ENCODE measurements around the gene DDX23.

Gene DDX23

GRCh38 chr12:48803675-48804074, 48.3 kb downstream of the DDX23 start:
- ChIA-PET CTCF (interaction anchor here (1.2 to 12.4 kb wide), 3 partner anchors 8 to 51 kb away, joined by 5 to 147 read pairs (median 7); partner anchors contain the start of gene CACNB3), POLR2A (no interaction called here)
- DNase-seq (ENCODE audit: low read depth, low spot score), result no peak
- TF ChIP-seq, protein P1, sequence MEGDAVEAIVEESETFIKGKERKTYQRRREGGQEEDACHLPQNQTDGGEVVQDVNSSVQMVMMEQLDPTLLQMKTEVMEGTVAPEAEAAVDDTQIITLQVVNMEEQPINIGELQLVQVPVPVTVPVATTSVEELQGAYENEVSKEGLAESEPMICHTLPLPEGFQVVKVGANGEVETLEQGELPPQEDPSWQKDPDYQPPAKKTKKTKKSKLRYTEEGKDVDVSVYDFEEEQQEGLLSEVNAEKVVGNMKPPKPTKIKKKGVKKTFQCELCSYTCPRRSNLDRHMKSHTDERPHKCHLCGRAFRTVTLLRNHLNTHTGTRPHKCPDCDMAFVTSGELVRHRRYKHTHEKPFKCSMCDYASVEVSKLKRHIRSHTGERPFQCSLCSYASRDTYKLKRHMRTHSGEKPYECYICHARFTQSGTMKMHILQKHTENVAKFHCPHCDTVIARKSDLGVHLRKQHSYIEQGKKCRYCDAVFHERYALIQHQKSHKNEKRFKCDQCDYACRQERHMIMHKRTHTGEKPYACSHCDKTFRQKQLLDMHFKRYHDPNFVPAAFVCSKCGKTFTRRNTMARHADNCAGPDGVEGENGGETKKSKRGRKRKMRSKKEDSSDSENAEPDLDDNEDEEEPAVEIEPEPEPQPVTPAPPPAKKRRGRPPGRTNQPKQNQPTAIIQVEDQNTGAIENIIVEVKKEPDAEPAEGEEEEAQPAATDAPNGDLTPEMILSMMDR (IDR thresholded peaks at IDR 0.05; ENCODE audit: insufficient read depth, low read length, missing control alignments), result no peak
- no peak overlapping the region for H3K4me3 ChIP-seq (ENCODE audit: low read depth, low read length)

- DNase-seq (ENCODE audit: low read depth, low spot score), result no peak
- H3K4me3 ChIP-seq (ENCODE audit: low read depth, low read length), result no peak overlapping the region
- TF ChIP-seq, protein P1 (IDR thresholded peaks at IDR 0.05; ENCODE audit: insufficient read depth, low read length, missing control alignments), result no peak
- CTCF ChIA-PET, result interaction anchor here (12.4 to 15.5 kb wide), 2 partner anchors 13 to 46 kb away, joined by 147 to 601 read pairs; partner anchors contain the start of gene CACNB3
- POLR2A ChIA-PET, result no interaction called here
Measured at GRCh38 chr12:48800971-48801370, 51.0 kb downstream of the DDX23 start.

DNA sequence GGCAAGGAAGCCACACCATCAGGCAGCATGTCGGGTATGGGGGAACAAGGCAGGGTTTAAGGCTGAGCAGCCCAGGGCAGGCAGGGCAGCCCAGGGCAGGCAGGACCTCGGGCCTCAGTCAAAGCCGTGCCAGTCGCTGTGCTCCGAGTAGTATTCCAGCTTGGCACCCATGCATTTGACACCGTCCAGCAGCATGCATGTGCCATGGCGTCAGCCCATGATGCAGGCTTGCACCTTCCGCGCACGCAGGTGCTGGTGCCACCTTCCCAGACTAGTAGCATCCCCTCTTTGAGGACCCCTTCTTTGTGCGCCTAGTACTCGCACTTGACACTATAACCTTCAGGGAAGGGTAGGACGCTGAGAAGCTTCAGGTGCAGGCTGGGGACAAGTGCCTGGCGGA, 51.5 kb downstream of the DDX23 start:
- POLR2A ChIA-PET, result no interaction called here
- DNase-seq (ENCODE audit: low read depth, low spot score), result no peak
- CTCF ChIA-PET, result interaction anchor here (12.4 to 15.5 kb wide), 2 partner anchors 14 to 46 kb away, joined by 147 to 601 read pairs; partner anchors contain the start of gene CACNB3
- no peak overlapping the region for H3K4me3 ChIP-seq (ENCODE audit: low read depth, low read length)
- TF ChIP-seq, protein P1 (IDR thresholded peaks at IDR 0.05; ENCODE audit: insufficient read depth, low read length, missing control alignments), result no peak

GRCh38 chr12:48796976-48797375, 55.0 kb downstream of the DDX23 start:
- no peak for DNase-seq (ENCODE audit: low read depth, low spot score)
- H3K4me3 ChIP-seq (ENCODE audit: low read depth, low read length), result no peak overlapping the region
- POLR2A ChIA-PET, result no interaction called here
- CTCF ChIA-PET, result interaction anchor here (0.7 to 15.5 kb wide), 8 partner anchors 13 to 192 kb away, joined by 3 to 601 read pairs (median 18); partner anchors contain the start of gene CACNB3
- TF ChIP-seq, protein P1 (IDR thresholded peaks at IDR 0.05; ENCODE audit: insufficient read depth, low read length, missing control alignments), result no peak

DNA sequence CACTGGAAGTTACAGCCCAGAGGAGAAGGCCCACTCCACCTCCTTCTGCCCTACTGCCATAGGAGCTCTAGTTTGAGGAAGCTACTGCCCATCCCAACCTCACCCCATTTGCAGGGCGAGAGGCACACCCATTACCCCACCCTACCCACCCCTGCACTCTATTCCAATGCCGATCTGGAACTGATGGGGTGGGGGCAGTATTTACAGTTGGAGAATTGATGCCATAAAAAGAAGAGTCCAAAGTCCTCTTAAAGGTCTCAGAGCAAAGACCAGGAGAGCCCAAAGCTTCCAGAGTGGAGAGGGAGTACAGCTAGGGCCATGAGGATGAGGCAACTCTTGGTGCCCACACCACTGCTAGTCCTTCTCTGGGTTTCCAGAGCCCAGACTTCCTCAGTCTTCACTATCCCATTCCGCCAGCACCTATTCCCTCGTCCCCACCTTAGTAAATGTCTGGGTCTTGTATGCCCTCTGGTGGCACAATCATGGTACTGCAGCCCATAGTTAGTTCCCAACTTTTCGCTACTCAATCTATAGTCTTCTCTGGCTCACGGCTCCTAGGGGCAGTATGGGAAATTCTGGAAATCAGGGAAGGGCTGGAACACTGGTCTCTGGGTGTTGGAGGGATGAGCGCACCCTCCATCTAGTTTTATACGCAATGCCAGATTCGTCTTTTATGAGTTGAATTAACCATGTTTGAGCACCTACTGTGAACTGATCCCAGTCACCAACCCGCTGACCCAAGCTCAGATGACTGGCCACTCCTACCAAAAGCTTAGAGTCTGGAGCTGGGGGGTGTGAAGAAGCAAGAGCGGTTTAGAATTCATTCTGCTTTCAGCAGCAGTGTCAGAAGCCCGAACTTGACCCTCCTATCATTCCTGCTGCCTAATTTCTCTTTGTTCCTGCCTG, 56.2 kb downstream of the DDX23 start:
- TF ChIP-seq, protein P1 (IDR thresholded peaks at IDR 0.05; ENCODE audit: insufficient read depth, low read length, missing control alignments), result peak; percentile 81
- POLR2A ChIA-PET, result no interaction called here

DNA sequence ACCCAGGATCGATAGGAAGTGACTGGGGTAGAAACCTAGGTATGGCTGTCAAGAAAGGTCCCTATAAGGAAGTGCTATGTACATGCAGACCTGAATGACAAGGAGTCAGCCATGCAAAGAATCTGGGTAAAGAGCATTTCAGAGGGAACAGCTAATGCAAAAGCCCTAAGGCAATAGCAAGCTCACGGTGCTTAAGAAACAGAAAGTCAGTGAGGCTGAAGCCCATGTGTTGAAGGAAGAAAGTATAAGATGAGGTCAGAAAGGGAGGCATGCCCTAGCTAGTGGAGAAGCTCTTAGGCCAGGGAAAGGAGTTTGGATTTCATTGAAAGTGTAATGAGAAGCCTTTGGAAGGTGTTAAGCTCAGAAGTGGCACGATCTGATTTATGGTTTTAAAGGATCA, 57.1 kb downstream of the DDX23 start:
- H3K4me3 ChIP-seq (ENCODE audit: low read depth, low read length), result no peak overlapping the region
- no peak for DNase-seq (ENCODE audit: low read depth, low spot score)
- POLR2A ChIA-PET, result no interaction called here
- TF ChIP-seq, protein P1 (IDR thresholded peaks at IDR 0.05; ENCODE audit: insufficient read depth, low read length, missing control alignments), result no peak
- CTCF ChIA-PET, result interaction anchor here (0.7 to 15.5 kb wide), 23 partner anchors 8 to 253 kb away, joined by 3 to 601 read pairs (median 5); partner anchors contain the start of genes CACNB3 and KANSL2

More for the DNA sequence above, 56.2 kb downstream of the DDX23 start:
- CTCF ChIA-PET, result interaction anchor here (0.7 to 15.5 kb wide), 25 partner anchors 9 to 254 kb away, joined by 3 to 601 read pairs (median 5); partner anchors contain the start of genes CACNB3 and KANSL2
- no peak overlapping the region for H3K4me3 ChIP-seq (ENCODE audit: low read depth, low read length)
- no peak for DNase-seq (ENCODE audit: low read depth, low spot score)
